ENCODE data around the gene GPR18.

The GPR18 gene

GRCh38 chr13:99290894-99291293 is 32.7 kb upstream of the GPR18 start:
- no peak for DNase-seq

- DNase-seq, result no peak
Measured at GRCh38 chr13:99289674-99290337, 31.6 kb upstream of the GPR18 start.

GRCh38 chr13:99289271-99289670 is 31.1 kb upstream of the GPR18 start:
- peak; percentile 41 for DNase-seq

- DNase-seq, result peak; percentile 38 to 52
Measured at GRCh38 chr13:99288089-99288488, 29.9 kb upstream of the GPR18 start.

GRCh38 chr13:99287551-99287950 is 29.4 kb upstream of the GPR18 start:
- DNase-seq, result no peak

- DNase-seq, result no peak
Measured at GRCh38 chr13:99285432-99286182, 27.4 kb upstream of the GPR18 start.

- DNase-seq, result peak in 1 of 2 donors; percentile 64
Measured at GRCh38 chr13:99282264-99283231, 24.4 kb upstream of the GPR18 start.

GRCh38 chr13:99281811-99282263 is 23.7 kb upstream of the GPR18 start:
- DNase-seq, result peak; percentile 87 to 97

- peak; percentile 72 to 92 for DNase-seq
Measured at GRCh38 chr13:99280166-99280565, 22.0 kb upstream of the GPR18 start.

- DNase-seq, result peak in 1 of 2 donors; percentile 18
Measured at GRCh38 chr13:99279637-99280036, 21.5 kb upstream of the GPR18 start.

GRCh38 chr13:99278843-99279242 is 20.7 kb upstream of the GPR18 start:
- no peak for DNase-seq

- peak; percentile 46 to 54 for DNase-seq
Measured at GRCh38 chr13:99278200-99278599, 20.0 kb upstream of the GPR18 start.

GRCh38 chr13:99277629-99278028 is 19.4 kb upstream of the GPR18 start:
- DNase-seq, result peak; percentile 91 to 94

- peak in 1 of 2 donors; percentile 24 for DNase-seq
Measured at GRCh38 chr13:99276706-99277105, 18.5 kb upstream of the GPR18 start.

GRCh38 chr13:99275093-99275469 is 16.9 kb upstream of the GPR18 start:
- DNase-seq, result no peak

- DNase-seq, result no peak
Measured at GRCh38 chr13:99273128-99273527, 14.9 kb upstream of the GPR18 start.

GRCh38 chr13:99272481-99272880 is 14.3 kb upstream of the GPR18 start:
- DNase-seq, result no peak

GRCh38 chr13:99271249-99271648 is 13.1 kb upstream of the GPR18 start:
- no peak for DNase-seq

- peak in 1 of 2 donors; percentile 78 for DNase-seq
Measured at GRCh38 chr13:99270518-99270917, 12.3 kb upstream of the GPR18 start.

GRCh38 chr13:99269627-99270241 is 11.6 kb upstream of the GPR18 start:
- DNase-seq, result peak; percentile 73 to 83

GRCh38 chr13:99268822-99269221 is 10.6 kb upstream of the GPR18 start:
- no peak for DNase-seq

- DNase-seq, result no peak
Measured at GRCh38 chr13:99267927-99268326, 9.7 kb upstream of the GPR18 start.
